ENCODE measurements around the gene CLDND1.

DNA sequence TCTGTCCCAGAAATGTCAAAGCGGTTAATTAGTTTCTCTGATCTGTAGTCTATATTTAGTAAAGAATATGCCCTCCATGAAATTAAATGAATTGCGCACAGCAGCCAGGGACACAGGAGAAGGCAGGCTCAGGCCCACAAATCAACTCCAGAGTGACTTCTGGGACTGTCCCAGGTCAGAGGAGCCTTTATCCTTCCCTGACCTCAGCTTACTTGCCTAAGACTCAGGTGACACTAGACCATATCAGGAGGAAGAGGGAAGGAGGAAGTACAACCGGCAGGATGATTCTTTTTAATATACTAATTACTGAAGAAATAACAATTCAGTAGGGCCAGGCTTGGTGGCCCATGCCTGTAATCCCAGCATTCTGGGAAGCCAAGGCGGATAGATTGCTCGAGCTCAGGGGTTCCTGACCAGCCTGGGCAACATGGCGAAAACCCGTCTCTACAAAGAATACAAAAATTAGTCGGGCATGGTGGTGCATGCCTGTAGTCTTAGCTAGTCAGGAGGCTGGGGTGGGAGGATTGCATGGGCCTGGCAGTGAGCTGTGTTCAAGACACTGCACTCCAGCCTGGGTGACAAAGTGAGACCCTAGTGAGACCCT is 7.3 kb upstream of the CLDND1 start:
- TF ChIP-seq, protein P1, sequence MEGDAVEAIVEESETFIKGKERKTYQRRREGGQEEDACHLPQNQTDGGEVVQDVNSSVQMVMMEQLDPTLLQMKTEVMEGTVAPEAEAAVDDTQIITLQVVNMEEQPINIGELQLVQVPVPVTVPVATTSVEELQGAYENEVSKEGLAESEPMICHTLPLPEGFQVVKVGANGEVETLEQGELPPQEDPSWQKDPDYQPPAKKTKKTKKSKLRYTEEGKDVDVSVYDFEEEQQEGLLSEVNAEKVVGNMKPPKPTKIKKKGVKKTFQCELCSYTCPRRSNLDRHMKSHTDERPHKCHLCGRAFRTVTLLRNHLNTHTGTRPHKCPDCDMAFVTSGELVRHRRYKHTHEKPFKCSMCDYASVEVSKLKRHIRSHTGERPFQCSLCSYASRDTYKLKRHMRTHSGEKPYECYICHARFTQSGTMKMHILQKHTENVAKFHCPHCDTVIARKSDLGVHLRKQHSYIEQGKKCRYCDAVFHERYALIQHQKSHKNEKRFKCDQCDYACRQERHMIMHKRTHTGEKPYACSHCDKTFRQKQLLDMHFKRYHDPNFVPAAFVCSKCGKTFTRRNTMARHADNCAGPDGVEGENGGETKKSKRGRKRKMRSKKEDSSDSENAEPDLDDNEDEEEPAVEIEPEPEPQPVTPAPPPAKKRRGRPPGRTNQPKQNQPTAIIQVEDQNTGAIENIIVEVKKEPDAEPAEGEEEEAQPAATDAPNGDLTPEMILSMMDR (conservative IDR thresholded peaks at IDR 0.05; ENCODE audit: low read depth, low read length): no peak
- TF ChIP-seq CEBPB (IDR thresholded peaks at IDR 0.05; ENCODE audit: low read depth, low read length) (no peak), RFX5 (IDR thresholded peaks at IDR 0.05; ENCODE audit: low read depth, low read length) (no peak), SMC3 (IDR thresholded peaks at IDR 0.05; ENCODE audit: low read depth, low read length) (no peak), RCOR1 (IDR thresholded peaks at IDR 0.05; ENCODE audit: insufficient replicate concordance, low read length) (no peak), POLR2A (IDR thresholded peaks at IDR 0.05; ENCODE audit: low read depth, low read length) (no peak)

Measured in IMR-90 (cell line).